GM12878 (cell line): ENCODE measurements around the gene MRTFB. TPM values are rescaled to one million over a fixed set of nuclear protein-coding genes. Genes with fewer than 3 reads are reported as not detected.
A peak's percentile ranks its signal among the peaks of the same experiment; 100 is the strongest.

ENCODE experiments used
- BRCA1 ChIP-seq: IDR thresholded peaks from 2 replicates; pipeline ENCODE4 v1.6.1; 2011; ENCODE audit warnings: low read depth, low read length, improper control_type of control experiment
- ETV6 ChIP-seq, 2 experiments: fragments of 450-650 bp in 1 of 2; IDR thresholded peaks in 1 of 2; conservative IDR thresholded peaks in 1 of 2; 2 replicates each; pipeline ENCODE4 v1.6.1; 2014; ENCODE audit warnings: antibody characterized with exemption in 1 of 2, borderline replicate concordance in 1 of 2, low read depth in 1 of 2, mild to moderate bottlenecking in 1 of 2, moderate library complexity in 1 of 2
- IKZF1 ChIP-seq: fragments of 450-650 bp; conservative IDR thresholded peaks from 2 replicates; pipeline ENCODE4 v1.6.1; 2017; ENCODE audit warnings: antibody characterized with exemption, mild to moderate bottlenecking
- IKZF2 ChIP-seq, 2 experiments: fragments of 450-650 bp; IDR thresholded peaks; 2 replicates each; pipeline ENCODE4 v1.6.1; 2017; ENCODE audit warnings: mild to moderate bottlenecking in 2 of 2, moderate library complexity in 2 of 2
- KAT2A ChIP-seq: conservative IDR thresholded peaks from 2 replicates; pipeline ENCODE4 v1.6.1; 2011; ENCODE audit warnings: low read depth, low read length; ENCODE audit not compliant: control insufficient read depth
- NBN ChIP-seq: fragments of 450-650 bp; IDR thresholded peaks from 2 replicates; pipeline ENCODE4 v1.6.1; 2016
- POLR2AphosphoS5 ChIP-seq: IDR thresholded peaks from 2 replicates; pipeline ENCODE4 v1.6.1; 2011; ENCODE audit warnings: mild to moderate bottlenecking, low read length, inconsistent platforms
- RBBP5 ChIP-seq: fragments of 200-600 bp; sonication (generic); conservative IDR thresholded peaks from 2 replicates; pipeline ENCODE4 v1.6.1; 2016
- SIN3A ChIP-seq: IDR thresholded peaks from 2 replicates; pipeline ENCODE4 v1.6.1; 2012; ENCODE audit warnings: low read depth, low read length, improper control_type of control experiment
- ZNF24 ChIP-seq: fragments of 450-650 bp; IDR thresholded peaks from 2 replicates; pipeline ENCODE4 v1.6.1; 2017; ENCODE audit warnings: antibody characterized with exemption, mild to moderate bottlenecking
- ZNF274 ChIP-seq: IDR thresholded peaks from one replicate; pipeline ENCODE4 v1.8.0; 2011; ENCODE audit not compliant: insufficient read length, insufficient read depth
- polyA plus RNA-seq, 11 experiments: library from polyadenylated mRNA; depleted of rRNA in 4 of 11; unstranded in 6 of 11; stranded (reverse) in 5 of 11; fragments of >200 nt; fragmentation: Nextera tagmentation in 4 of 11; fragmentation: Illumina TruSeq in 1 of 11; extraction: Ambion mirVana in 4 of 11; extraction: Trizol in 1 of 11; gene quantifications; 1 replicate in 1 of 11; 2 replicates in 10 of 11; pipeline versions ENCODE4 v1.2.1 to v1.2.3, GENCODE V29; 2011 to 2016; ENCODE audit warnings: inconsistent platforms in 2 of 11, missing spikeins in 2 of 11, low read depth in 1 of 11
- total RNA-seq, 4 experiments: library from RNA; depleted of rRNA in 3 of 4; stranded (reverse); fragments of >200 nt in 3 of 4; fragmentation: Illumina TruSeq in 1 of 4; extraction: Trizol in 1 of 4; gene quantifications; 2 replicates each; pipeline versions ENCODE4 v1.2.1 to v1.2.3, GENCODE V29; 2013 to 2021
- TF ChIP-seq, protein P1 (sequence below): IDR thresholded peaks from 2 replicates; pipeline ENCODE4 v1.6.1; 2012; ENCODE audit warnings: low read depth, low read length, improper control_type of control experiment
- TF ChIP-seq, protein P2 (sequence below): IDR thresholded peaks from 2 replicates; pipeline ENCODE4 v1.6.1; 2012; ENCODE audit warnings: low read length, inconsistent platforms
- TF ChIP-seq, protein P3 (sequence below): fragments of 450-650 bp; formaldehyde crosslinking; IDR thresholded peaks from 2 replicates; pipeline ENCODE4 v1.4.0; 2022; ENCODE audit warnings: mild to moderate bottlenecking, moderate library complexity
- TF ChIP-seq, protein P4 (sequence below): fragments of 450-650 bp; IDR thresholded peaks from 2 replicates; pipeline ENCODE4 v1.6.1; 2018; ENCODE audit warnings: borderline replicate concordance, mild to moderate bottlenecking; ENCODE audit not compliant: partially characterized antibody
- TF ChIP-seq, protein P5 (sequence below): fragments of 450-650 bp; IDR thresholded peaks from 2 replicates; pipeline ENCODE4 v1.6.1; 2017; ENCODE audit warnings: mild to moderate bottlenecking, moderate library complexity

The MRTFB gene
- total and polyA plus RNA-seq, 10 of the 15 experiments (the other 5 are each of a cell fraction or from before 2014, with no cell fraction given), result 2.1 to 14.3 (median 8.0) TPM

DNA sequence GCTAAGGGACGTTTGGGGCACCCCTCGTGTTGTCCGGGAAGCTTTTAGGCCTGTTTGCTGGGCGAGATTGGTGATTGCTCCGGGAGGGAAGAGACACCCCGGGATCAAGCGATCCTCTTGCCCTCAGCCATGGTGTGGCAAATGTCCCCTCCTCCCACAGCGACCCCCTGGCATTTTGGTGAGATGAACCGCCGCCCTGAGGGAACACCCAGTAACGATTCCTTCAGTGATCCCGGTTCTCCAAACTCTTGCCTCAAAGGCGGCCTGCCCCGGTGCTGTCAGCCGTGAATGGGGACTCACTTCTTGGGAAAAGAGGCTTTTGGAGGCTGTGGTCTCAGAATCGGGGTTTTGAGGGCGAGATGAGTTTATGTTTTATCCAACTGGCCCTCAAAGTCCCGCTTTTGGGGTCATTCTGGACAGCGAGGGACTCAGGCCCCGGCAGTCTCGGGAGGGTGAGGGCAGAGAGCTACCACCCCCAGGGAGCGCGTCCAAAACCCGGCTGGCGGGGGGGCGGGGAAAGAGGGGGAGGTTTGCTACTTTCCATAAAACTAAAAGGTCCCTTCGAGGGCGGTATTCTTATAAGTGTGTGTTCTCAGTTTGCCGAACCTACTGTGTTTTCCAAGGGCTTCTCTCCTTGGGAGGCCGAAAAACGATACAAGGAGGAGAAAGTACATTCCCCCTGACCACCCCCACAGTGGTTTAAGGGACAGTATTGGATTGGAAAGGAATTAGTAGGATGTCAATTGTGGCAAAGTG, 232.7 kb downstream of the MRTFB start (continued):
- no peak for TF ChIP-seq KAT2A
- TF ChIP-seq, protein P1, sequence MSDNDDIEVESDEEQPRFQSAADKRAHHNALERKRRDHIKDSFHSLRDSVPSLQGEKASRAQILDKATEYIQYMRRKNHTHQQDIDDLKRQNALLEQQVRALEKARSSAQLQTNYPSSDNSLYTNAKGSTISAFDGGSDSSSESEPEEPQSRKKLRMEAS, result peak; percentile 20; the same call in 1 of the 2 replicates
- TF ChIP-seq, protein P2, sequence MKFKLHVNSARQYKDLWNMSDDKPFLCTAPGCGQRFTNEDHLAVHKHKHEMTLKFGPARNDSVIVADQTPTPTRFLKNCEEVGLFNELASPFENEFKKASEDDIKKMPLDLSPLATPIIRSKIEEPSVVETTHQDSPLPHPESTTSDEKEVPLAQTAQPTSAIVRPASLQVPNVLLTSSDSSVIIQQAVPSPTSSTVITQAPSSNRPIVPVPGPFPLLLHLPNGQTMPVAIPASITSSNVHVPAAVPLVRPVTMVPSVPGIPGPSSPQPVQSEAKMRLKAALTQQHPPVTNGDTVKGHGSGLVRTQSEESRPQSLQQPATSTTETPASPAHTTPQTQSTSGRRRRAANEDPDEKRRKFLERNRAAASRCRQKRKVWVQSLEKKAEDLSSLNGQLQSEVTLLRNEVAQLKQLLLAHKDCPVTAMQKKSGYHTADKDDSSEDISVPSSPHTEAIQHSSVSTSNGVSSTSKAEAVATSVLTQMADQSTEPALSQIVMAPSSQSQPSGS, result no peak
- TF ChIP-seq ZNF274, result no peak
- 0 out of 4 replicates have a peak, but pooled peaks of 1 of the 2 experiments have one; percentile 15 for TF ChIP-seq IKZF2 (IDR thresholded peaks at IDR 0.05)
- TF ChIP-seq ZNF24, result no peak
- TF ChIP-seq ETV6 (conservative IDR thresholded peaks at IDR 0.05 in 1 of 2, IDR thresholded peaks at IDR 0.05 in 1 of 2; ENCODE audit: borderline replicate concordance in 1 of 2, low read depth in 1 of 2), result no peak
- peak; percentile 55; the same call in 1 of the 2 replicates for TF ChIP-seq SIN3A
- TF ChIP-seq BRCA1, result no peak
- TF ChIP-seq, protein P3, sequence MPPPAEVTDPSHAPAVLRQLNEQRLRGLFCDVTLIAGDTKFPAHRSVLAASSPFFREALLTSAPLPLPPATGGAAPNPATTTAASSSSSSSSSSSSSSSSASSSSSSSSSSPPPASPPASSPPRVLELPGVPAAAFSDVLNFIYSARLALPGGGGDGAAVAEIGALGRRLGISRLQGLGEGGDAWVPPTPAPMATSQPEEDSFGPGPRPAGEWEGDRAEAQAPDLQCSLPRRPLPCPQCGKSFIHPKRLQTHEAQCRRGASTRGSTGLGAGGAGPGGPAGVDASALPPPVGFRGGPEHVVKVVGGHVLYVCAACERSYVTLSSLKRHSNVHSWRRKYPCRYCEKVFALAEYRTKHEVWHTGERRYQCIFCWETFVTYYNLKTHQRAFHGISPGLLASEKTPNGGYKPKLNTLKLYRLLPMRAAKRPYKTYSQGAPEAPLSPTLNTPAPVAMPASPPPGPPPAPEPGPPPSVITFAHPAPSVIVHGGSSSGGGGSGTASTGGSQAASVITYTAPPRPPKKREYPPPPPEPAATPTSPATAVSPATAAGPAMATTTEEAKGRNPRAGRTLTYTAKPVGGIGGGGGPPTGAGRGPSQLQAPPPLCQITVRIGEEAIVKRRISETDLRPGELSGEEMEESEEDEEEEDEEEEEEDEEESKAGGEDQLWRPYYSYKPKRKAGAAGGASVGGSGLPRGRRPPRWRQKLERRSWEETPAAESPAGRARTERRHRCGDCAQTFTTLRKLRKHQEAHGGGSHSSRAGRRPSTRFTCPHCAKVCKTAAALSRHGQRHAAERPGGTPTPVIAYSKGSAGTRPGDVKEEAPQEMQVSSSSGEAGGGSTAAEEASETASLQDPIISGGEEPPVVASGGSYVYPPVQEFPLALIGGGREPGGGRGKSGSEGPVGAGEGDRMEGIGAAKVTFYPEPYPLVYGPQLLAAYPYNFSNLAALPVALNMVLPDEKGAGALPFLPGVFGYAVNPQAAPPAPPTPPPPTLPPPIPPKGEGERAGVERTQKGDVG (CRISPR knock-in tag), result no peak
- no peak for TF ChIP-seq POLR2AphosphoS5
- no peak for TF ChIP-seq RBBP5
- TF ChIP-seq IKZF1, result peak; percentile 44; the same call in 1 of the 2 replicates
- TF ChIP-seq, protein P4, sequence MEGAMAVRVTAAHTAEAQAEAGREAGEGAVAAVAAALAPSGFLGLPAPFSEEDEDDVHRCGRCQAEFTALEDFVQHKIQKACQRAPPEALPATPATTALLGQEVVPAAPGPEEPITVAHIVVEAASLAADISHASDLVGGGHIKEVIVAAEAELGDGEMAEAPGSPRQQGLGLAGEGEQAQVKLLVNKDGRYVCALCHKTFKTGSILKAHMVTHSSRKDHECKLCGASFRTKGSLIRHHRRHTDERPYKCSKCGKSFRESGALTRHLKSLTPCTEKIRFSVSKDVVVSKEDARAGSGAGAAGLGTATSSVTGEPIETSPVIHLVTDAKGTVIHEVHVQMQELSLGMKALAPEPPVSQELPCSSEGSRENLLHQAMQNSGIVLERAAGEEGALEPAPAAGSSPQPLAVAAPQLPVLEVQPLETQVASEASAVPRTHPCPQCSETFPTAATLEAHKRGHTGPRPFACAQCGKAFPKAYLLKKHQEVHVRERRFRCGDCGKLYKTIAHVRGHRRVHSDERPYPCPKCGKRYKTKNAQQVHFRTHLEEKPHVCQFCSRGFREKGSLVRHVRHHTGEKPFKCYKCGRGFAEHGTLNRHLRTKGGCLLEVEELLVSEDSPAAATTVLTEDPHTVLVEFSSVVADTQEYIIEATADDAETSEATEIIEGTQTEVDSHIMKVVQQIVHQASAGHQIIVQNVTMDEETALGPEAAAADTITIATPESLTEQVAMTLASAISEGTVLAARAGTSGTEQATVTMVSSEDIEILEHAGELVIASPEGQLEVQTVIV, result no peak
- no peak for TF ChIP-seq NBN
- TF ChIP-seq, protein P5, sequence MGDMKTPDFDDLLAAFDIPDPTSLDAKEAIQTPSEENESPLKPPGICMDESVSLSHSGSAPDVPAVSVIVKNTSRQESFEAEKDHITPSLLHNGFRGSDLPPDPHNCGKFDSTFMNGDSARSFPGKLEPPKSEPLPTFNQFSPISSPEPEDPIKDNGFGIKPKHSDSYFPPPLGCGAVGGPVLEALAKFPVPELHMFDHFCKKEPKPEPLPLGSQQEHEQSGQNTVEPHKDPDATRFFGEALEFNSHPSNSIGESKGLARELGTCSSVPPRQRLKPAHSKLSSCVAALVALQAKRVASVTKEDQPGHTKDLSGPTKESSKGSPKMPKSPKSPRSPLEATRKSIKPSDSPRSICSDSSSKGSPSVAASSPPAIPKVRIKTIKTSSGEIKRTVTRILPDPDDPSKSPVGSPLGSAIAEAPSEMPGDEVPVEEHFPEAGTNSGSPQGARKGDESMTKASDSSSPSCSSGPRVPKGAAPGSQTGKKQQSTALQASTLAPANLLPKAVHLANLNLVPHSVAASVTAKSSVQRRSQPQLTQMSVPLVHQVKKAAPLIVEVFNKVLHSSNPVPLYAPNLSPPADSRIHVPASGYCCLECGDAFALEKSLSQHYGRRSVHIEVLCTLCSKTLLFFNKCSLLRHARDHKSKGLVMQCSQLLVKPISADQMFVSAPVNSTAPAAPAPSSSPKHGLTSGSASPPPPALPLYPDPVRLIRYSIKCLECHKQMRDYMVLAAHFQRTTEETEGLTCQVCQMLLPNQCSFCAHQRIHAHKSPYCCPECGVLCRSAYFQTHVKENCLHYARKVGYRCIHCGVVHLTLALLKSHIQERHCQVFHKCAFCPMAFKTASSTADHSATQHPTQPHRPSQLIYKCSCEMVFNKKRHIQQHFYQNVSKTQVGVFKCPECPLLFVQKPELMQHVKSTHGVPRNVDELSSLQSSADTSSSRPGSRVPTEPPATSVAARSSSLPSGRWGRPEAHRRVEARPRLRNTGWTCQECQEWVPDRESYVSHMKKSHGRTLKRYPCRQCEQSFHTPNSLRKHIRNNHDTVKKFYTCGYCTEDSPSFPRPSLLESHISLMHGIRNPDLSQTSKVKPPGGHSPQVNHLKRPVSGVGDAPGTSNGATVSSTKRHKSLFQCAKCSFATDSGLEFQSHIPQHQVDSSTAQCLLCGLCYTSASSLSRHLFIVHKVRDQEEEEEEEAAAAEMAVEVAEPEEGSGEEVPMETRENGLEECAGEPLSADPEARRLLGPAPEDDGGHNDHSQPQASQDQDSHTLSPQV, result no peak
